SK-N-MC (cell line): ENCODE results near the gene SMYD2.

Source experiments
- EZH2 ChIP-seq: fragments of 200-600 bp; sonication (generic); IDR thresholded peaks from one replicate; pipeline ENCODE4 v1.6.1; 2017; ENCODE audit warnings: antibody characterized with exemption
- FOXP2 ChIP-seq: optimal IDR thresholded peaks from 2 replicates; pipeline ENCODE3; 2011; ENCODE audit warnings: mild to moderate bottlenecking, moderate library complexity; ENCODE audit not compliant: insufficient read depth; ENCODE audit errors: extremely low read length, control extremely low read depth
- POLR2AphosphoS5 ChIP-seq: IDR thresholded peaks from 2 replicates; pipeline ENCODE4 v1.6.1; 2012; ENCODE audit warnings: mild to moderate bottlenecking, low read depth, low read length, borderline replicate concordance

DNA sequence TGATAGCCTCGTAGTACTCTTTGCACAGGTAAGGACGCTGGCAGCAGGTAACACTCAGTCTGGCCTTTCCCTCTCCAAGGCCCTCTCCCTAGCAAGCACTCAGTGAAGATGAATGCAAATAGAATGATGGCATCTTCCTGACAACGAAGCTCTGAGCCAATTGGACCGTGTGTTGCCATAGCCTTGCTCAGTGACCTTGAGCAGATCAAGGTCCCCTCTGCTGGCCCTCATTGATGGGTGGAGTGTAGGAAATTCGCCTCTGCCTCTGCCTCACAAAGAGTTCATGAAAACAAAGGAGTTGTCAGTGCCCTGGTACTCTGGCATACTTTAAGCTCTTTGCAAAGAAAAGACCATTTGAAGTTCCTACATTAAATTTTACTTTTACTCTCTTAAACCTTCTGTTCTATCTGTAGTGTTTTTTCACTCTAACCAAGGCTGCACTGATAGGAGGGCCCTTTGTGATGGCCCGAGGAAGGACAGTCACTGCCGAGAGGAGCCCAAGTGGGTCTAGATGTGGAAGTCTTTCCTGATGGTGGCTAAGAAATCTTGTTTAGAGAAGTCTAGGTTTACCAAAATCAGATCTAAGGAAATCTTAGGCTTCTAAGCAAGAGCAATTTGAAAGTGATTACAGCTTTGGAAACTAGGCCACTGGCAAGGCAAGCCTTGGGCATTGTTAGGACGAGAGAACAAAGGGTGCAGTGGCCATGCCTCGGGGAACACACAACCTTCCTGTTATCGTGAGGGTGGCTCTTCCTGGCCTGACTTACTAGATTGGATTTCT lies 38.2 kb downstream of the SMYD2 start:
- TF ChIP-seq EZH2 (no peak), FOXP2 (no peak), POLR2AphosphoS5 (no peak)
